CD14-positive monocyte (primary cell): Measurements from ENCODE around the gene C12orf75. TPM values are rescaled to one million over a fixed set of nuclear protein-coding genes. Genes with fewer than 3 reads are reported as not detected.

Source experiments
- DNase-seq, 3 donors: peaks; one replicate each; pipeline ENCODE4 v3.0.0-alpha.2; 2011 to 2022
- H2AFZ ChIP-seq: 2 replicates; pipeline ENCODE4 v1.6.0; 2012; ENCODE audit warnings: mild to moderate bottlenecking, low read depth, low read length, inconsistent platforms; ENCODE audit not compliant: insufficient read depth, poor library complexity, severe bottlenecking
- H3K27ac ChIP-seq, 2 donors: 1 replicate in 1 of 2; 2 replicates in 1 of 2; pipeline ENCODE4 v1.5.1; 2012 to 2013; ENCODE audit warnings: low read length in 2 of 2, control low read depth in 1 of 2, inconsistent platforms in 1 of 2, low read depth in 1 of 2, mild to moderate bottlenecking in 1 of 2
- H3K27me3 ChIP-seq, 2 donors: one replicate each; pipeline versions ENCODE4 v1.6.0 to v1.6.1; 2011 to 2013; ENCODE audit warnings: low read length in 2 of 2; ENCODE audit not compliant: control insufficient read depth in 2 of 2, insufficient read depth in 2 of 2
- H3K36me3 ChIP-seq, 2 donors: replicated peaks in 1 of 2; 1 replicate in 1 of 2; 2 replicates in 1 of 2; pipeline versions ENCODE4 v1.5.1 to v1.6.1; 2012 to 2013; ENCODE audit warnings: low read length in 2 of 2, control low read depth in 1 of 2, inconsistent platforms in 1 of 2, mild to moderate bottlenecking in 1 of 2; ENCODE audit not compliant: insufficient read depth in 2 of 2, control insufficient read depth in 1 of 2
- H3K4me1 ChIP-seq, 2 donors: 1 replicate in 1 of 2; 2 replicates in 1 of 2; pipeline versions ENCODE4 v1.5.1 to v1.6.1; 2012 to 2013; ENCODE audit warnings: low read length in 2 of 2, control low read depth in 1 of 2, inconsistent platforms in 1 of 2, mild to moderate bottlenecking in 1 of 2, moderate library complexity in 1 of 2; ENCODE audit not compliant: insufficient read depth in 2 of 2, control insufficient read depth in 1 of 2
- H3K4me2 ChIP-seq: replicated peaks from 2 replicates; pipeline ENCODE3; 2012; ENCODE audit warnings: low read length, moderate library complexity, mild to moderate bottlenecking; ENCODE audit not compliant: poor library complexity, severe bottlenecking; ENCODE audit errors: extremely low read depth
- H3K4me3 ChIP-seq, 3 experiments: fragments of 200-600 bp in 1 of 3; sonication (generic) in 1 of 3; replicated peaks in 1 of 3; 1 replicate in 2 of 3; 2 replicates in 1 of 3; pipeline ENCODE4 v1.5.1; 2011 to 2013; ENCODE audit warnings: low read length in 3 of 3, mild to moderate bottlenecking in 3 of 3, control low read depth in 2 of 3, low read depth in 2 of 3, inconsistent platforms in 1 of 3, moderate library complexity in 1 of 3
- H3K79me2 ChIP-seq: 2 replicates; pipeline ENCODE4 v1.6.0; 2012; ENCODE audit warnings: mild to moderate bottlenecking, control low read depth, inconsistent platforms, low read length, moderate library complexity; ENCODE audit not compliant: insufficient read depth
- H3K9ac ChIP-seq: 2 replicates; pipeline ENCODE4 v1.6.0; 2017; ENCODE audit warnings: low read length, mild to moderate bottlenecking; ENCODE audit not compliant: insufficient read depth, poor library complexity, severe bottlenecking
- H3K9me3 ChIP-seq, 2 donors: replicated peaks in 1 of 2; 1 replicate in 1 of 2; 2 replicates in 1 of 2; pipeline versions ENCODE4 v1.5.1 to v1.6.1; 2012 to 2013; ENCODE audit warnings: low read length in 2 of 2, control low read depth in 1 of 2; ENCODE audit not compliant: control insufficient read depth in 1 of 2, insufficient read depth in 1 of 2
- H4K20me1 ChIP-seq: 2 replicates; pipeline ENCODE4 v1.6.0; 2012; ENCODE audit warnings: mild to moderate bottlenecking, low read length, control low read depth, moderate library complexity; ENCODE audit not compliant: insufficient read depth
- H3K27ac Mint-ChIP-seq, 7 donors: one replicate each; pipeline ENCODE4 v1.8.0; 2020; ENCODE audit warnings: mild to moderate bottlenecking in 7 of 7, mixed read lengths in 7 of 7, moderate library complexity in 6 of 7, inconsistent platforms in 2 of 7
- H3K27me3 Mint-ChIP-seq, 3 donors: one replicate each; pipeline ENCODE4 v1.8.0; 2021 to 2022; ENCODE audit warnings: low read depth in 3 of 3, mild to moderate bottlenecking in 3 of 3, mixed read lengths in 3 of 3, moderate library complexity in 3 of 3, inconsistent platforms in 1 of 3
- H3K36me3 Mint-ChIP-seq, 2 donors: one replicate each; pipeline ENCODE4 v1.8.0; 2020; ENCODE audit warnings: mixed read lengths in 2 of 2, inconsistent platforms in 1 of 2, mild to moderate bottlenecking in 1 of 2
- H3K4me1 Mint-ChIP-seq: one replicate; pipeline ENCODE4 v1.8.0; 2020; ENCODE audit warnings: mild to moderate bottlenecking, mixed read lengths
- H3K4me3 Mint-ChIP-seq, 2 donors: one replicate each; pipeline ENCODE4 v1.8.0; 2020; ENCODE audit warnings: mild to moderate bottlenecking in 2 of 2, mixed read lengths in 2 of 2, moderate library complexity in 1 of 2
- H3K9me3 Mint-ChIP-seq, 7 donors: one replicate each; pipeline ENCODE4 v1.8.0; 2020 to 2022; ENCODE audit warnings: mixed read lengths in 7 of 7, mild to moderate bottlenecking in 6 of 7, moderate library complexity in 6 of 7, inconsistent platforms in 2 of 7
- WGBS: methylation state at CpG from one replicate; pipeline ENCODE4 v1.1.5; 2013; ENCODE audit warnings: missing lambda C conversion rate; ENCODE audit not compliant: insufficient coverage; 5-methylcytosine and 5-hydroxymethylcytosine counted together
- intact Hi-C, 2 donors: fragments of 100-400 bp; cut with micrococcal nuclease; formaldehyde crosslinking; loops; one replicate each; pipeline versions ENCODE4 v1.15.0 to v1.15.1; 2023
- polyA plus RNA-seq, 3 donors: library from polyadenylated mRNA; depleted of rRNA in 1 of 3; unstranded in 2 of 3; stranded (reverse) in 1 of 3; fragments of 300-500 nt in 2 of 3; fragments of >200 nt in 1 of 3; fragmentation: Illumina TruSeq in 2 of 3; gene quantifications; 1 replicate in 2 of 3; 2 replicates in 1 of 3; pipeline ENCODE4 v1.2.3, GENCODE V29; 2012 to 2021
- TF ChIP-seq, protein P1 (sequence below): fragments of 200-600 bp; IDR thresholded peaks from one replicate; pipeline ENCODE4 v1.8.0; 2022; ENCODE audit warnings: antibody characterized with exemption, mild to moderate bottlenecking

C12orf75 gene
- polyA plus RNA-seq, 3 donors: 0.45 to 0.73 (median 0.73) TPM

DNA sequence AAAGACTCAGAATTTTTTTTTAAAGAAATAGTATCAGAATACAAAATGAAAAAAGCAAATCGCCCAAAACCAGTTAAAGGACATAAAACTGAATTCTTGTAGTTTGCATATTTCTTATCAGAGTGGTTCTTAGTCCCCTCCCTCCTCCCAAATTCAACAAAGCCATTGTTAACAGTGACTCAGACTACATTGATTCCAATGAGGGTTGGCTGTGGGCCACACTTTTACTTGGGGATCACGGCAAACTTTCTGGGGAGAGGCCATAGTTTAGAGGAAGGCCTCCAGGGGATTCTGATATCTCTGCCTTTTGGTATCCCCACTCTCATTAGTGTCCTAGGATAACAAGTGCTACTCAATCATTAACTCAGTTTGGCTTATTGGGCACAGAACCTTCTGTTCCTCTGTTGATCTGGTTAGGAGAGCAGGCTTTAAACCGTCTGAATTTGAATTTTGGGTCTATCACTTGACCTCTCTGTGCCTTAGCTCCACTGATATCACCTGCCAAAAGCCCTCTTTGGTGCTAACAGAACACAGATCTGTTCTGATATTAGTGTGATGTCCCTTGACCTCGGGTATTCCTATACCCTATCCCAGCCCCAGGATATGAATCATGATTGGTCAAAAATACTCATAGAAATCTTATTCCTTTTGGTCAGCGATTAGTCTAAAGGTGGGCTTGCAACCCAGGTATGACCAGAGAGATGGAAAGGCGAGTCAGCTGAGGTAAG, 49.4 kb upstream of the C12orf75 start:
- Mint-ChIP-seq H3K36me3 (no peaks in the 10 kb centered on the region), H3K4me1 (peaks cover 5% of the 10 kb centered on the region), H3K4me3 (no peak overlapping the region), H3K27ac (no peak overlapping the region), H3K27me3 (peaks cover 0 to 5% (median 3%) of the 10 kb centered on the region in 3 donors), H3K9me3 (peaks cover 0 to 2% (median 0%) of the 10 kb centered on the region in 7 donors)
- H3K9me3 ChIP-seq: no peaks in the 10 kb centered on the region
- intact Hi-C loops: no loop called here
- no peaks in the 10 kb centered on the region for H3K27me3 ChIP-seq
- H3K79me2 ChIP-seq: no peaks in the 10 kb centered on the region
- H2AFZ ChIP-seq: no peak overlapping the region
- DNase-seq: no peak
- no peak overlapping the region for H3K4me3 ChIP-seq
- TF ChIP-seq, protein P1, sequence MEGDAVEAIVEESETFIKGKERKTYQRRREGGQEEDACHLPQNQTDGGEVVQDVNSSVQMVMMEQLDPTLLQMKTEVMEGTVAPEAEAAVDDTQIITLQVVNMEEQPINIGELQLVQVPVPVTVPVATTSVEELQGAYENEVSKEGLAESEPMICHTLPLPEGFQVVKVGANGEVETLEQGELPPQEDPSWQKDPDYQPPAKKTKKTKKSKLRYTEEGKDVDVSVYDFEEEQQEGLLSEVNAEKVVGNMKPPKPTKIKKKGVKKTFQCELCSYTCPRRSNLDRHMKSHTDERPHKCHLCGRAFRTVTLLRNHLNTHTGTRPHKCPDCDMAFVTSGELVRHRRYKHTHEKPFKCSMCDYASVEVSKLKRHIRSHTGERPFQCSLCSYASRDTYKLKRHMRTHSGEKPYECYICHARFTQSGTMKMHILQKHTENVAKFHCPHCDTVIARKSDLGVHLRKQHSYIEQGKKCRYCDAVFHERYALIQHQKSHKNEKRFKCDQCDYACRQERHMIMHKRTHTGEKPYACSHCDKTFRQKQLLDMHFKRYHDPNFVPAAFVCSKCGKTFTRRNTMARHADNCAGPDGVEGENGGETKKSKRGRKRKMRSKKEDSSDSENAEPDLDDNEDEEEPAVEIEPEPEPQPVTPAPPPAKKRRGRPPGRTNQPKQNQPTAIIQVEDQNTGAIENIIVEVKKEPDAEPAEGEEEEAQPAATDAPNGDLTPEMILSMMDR: no peak
- WGBS: no CpG with 5 or more reads among the region's 6 CpGs
- H3K4me1 ChIP-seq: no peaks in the 10 kb centered on the region
- no peaks in the 10 kb centered on the region for H3K36me3 ChIP-seq
- H3K27ac ChIP-seq: no peak overlapping the region
- H3K9ac ChIP-seq: no peak overlapping the region
- no peaks in the 10 kb centered on the region for H4K20me1 ChIP-seq
- no peak overlapping the region for H3K4me2 ChIP-seq

DNA sequence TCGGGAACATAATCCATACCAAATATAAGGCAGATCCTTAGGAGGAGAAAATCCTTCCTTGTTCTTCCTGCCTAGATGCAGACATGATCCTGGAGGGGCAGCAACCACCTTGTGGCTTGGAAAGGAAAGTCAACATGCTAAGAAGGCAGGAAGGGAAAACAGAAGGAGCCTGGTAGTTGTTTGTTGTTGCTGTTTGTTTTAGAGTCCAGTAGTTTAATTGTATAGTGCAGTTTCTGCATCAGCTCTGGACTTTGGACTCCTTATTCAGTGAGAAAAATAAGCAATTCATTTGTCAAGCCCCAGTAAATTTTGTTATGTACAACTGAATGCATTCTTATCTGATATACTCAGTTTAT, 48.8 kb upstream of the C12orf75 start:
- H3K9me3 Mint-ChIP-seq: peaks cover 0 to 2% (median 0%) of the 10 kb centered on the region in 7 donors
- intact Hi-C loops: no loop called here
- WGBS: no CpG with 5 or more reads among the region's 1 CpG
- H3K79me2 ChIP-seq: no peaks in the 10 kb centered on the region
- H3K9ac ChIP-seq: no peak overlapping the region
- no peak overlapping the region for H3K4me2 ChIP-seq
- no peaks in the 10 kb centered on the region for H3K4me1 Mint-ChIP-seq
- H3K9me3 ChIP-seq: no peaks in the 10 kb centered on the region
- DNase-seq: no peak
- TF ChIP-seq, protein P1: no peak
- H3K27ac ChIP-seq: no peak overlapping the region
- no peak overlapping the region for H2AFZ ChIP-seq
- no peaks in the 10 kb centered on the region for H3K27me3 ChIP-seq
- H3K27ac Mint-ChIP-seq: no peak overlapping the region
- no peaks in the 10 kb centered on the region for H4K20me1 ChIP-seq
- peaks cover 0 to 5% (median 3%) of the 10 kb centered on the region in 3 donors for H3K27me3 Mint-ChIP-seq
- no peaks in the 10 kb centered on the region for H3K36me3 Mint-ChIP-seq
- H3K4me1 ChIP-seq: no peaks in the 10 kb centered on the region
- no peak overlapping the region for H3K4me3 ChIP-seq
- no peaks in the 10 kb centered on the region for H3K36me3 ChIP-seq
- no peak overlapping the region for H3K4me3 Mint-ChIP-seq
